ENCODE measurements around the gene SSBP2.
"Not testable (repeated sequence)": the region's sequence is repeated elsewhere in the genome, so short reads cannot be mapped to it uniquely, and the experiment has no call there.

SSBP2 gene

DNA sequence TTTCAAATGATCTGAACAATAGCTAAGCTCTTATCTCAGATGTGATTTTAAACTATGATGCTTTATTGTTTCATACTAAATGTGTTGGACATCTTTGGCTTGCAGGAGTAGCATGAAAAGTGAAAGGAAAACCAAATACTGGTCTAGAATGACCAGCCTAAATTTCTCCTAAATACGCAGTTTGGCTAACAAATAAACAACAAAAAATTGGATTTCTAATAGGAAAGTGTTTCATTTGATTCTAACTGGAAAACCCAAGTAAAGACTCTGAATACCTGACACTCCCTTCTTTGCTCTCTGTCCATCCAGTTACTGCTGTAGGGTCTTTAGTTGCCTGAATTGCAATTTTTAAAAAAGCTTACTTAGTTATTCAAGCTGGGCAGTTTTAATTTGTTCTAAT lies 245.2 kb downstream of the SSBP2 start:
- H3K4me1 ChIP-seq (ENCODE audit: control insufficient read depth in 1 of 2, insufficient read depth in 1 of 2, low read depth in 1 of 2, low read length in 1 of 2) = peaks cover 0 to 4% of the 10 kb centered on the region in 2 experiments
- H3K27ac ChIP-seq = no peak overlapping the region
- no peak overlapping the region for H3K4me3 ChIP-seq (ENCODE audit: low read depth in 1 of 2, low read length in 1 of 2)
- TF ChIP-seq, protein P1, sequence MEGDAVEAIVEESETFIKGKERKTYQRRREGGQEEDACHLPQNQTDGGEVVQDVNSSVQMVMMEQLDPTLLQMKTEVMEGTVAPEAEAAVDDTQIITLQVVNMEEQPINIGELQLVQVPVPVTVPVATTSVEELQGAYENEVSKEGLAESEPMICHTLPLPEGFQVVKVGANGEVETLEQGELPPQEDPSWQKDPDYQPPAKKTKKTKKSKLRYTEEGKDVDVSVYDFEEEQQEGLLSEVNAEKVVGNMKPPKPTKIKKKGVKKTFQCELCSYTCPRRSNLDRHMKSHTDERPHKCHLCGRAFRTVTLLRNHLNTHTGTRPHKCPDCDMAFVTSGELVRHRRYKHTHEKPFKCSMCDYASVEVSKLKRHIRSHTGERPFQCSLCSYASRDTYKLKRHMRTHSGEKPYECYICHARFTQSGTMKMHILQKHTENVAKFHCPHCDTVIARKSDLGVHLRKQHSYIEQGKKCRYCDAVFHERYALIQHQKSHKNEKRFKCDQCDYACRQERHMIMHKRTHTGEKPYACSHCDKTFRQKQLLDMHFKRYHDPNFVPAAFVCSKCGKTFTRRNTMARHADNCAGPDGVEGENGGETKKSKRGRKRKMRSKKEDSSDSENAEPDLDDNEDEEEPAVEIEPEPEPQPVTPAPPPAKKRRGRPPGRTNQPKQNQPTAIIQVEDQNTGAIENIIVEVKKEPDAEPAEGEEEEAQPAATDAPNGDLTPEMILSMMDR (IDR thresholded peaks at IDR 0.05) = no peak
- H3K27me3 ChIP-seq = no peaks in the 10 kb centered on the region
- H3K9me3 ChIP-seq = no peaks in the 10 kb centered on the region
- H3K36me3 ChIP-seq = no peaks in the 10 kb centered on the region

DNA sequence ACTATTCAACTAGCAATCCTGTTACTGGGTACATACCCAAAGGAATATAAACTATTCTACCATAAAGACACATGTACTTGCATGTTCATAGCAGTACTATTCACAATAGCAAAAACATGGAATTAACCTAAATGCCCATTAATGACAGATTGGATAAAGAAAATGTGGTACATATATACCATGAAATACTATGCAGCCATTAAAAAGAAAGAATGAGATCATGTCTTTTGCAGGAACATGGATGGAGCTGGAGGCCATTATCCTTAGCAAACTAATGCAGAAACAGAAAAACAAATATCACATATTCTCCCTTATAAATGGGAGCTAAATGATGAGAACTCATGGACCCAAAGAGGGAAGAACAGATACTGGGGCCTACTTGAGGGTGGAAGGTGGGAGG lies 247.3 kb downstream of the SSBP2 start:
- not testable (repeated sequence) for H3K9me3 ChIP-seq; H3K4me3 ChIP-seq (ENCODE audit: low read depth in 1 of 2, low read length in 1 of 2); H3K36me3 ChIP-seq; H3K4me1 ChIP-seq (ENCODE audit: control insufficient read depth in 1 of 2, insufficient read depth in 1 of 2, low read depth in 1 of 2, low read length in 1 of 2); H3K27me3 ChIP-seq; H3K27ac ChIP-seq

- Histone ChIP-seq H3K9me3 (no peaks in the 10 kb centered on the region), H3K27me3 (no peaks in the 10 kb centered on the region), H3K4me1 (ENCODE audit: control insufficient read depth in 1 of 2, insufficient read depth in 1 of 2, low read depth in 1 of 2, low read length in 1 of 2) (no peaks in the 10 kb centered on the region), H3K27ac (no peak overlapping the region), H3K36me3 (no peaks in the 10 kb centered on the region), H3K4me3 (ENCODE audit: low read depth in 1 of 2, low read length in 1 of 2) (no peak overlapping the region)
- TF ChIP-seq, protein P1 (IDR thresholded peaks at IDR 0.05) = no peak
These were observed 255.6 kb downstream of the SSBP2 start for GRCh38 chr5:81495286-81495685.

DNA sequence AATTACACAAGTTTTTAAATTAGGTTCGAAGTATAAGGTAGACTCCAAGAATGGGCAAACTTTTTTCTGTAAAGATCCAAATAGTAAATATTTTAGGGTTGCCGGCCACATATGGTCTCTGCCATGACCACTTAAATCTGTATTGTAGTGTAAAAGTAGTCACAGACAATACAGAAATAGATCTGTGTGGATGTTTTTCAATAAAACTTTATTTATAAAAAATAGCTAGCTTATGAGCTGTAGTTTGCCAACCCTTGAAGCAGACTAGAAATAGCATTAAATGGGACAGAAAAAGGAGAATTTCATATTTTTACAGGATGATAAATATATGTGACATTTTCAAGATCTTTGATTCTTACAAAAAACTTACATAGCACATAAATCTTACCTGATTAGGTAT lies 262.0 kb downstream of the SSBP2 start:
- H3K27ac ChIP-seq = no peak overlapping the region
- H3K4me1 ChIP-seq (ENCODE audit: control insufficient read depth in 1 of 2, insufficient read depth in 1 of 2, low read depth in 1 of 2, low read length in 1 of 2) = no peaks in the 10 kb centered on the region
- H3K36me3 ChIP-seq = no peaks in the 10 kb centered on the region
- no peak overlapping the region for H3K4me3 ChIP-seq (ENCODE audit: low read depth in 1 of 2, low read length in 1 of 2)
- TF ChIP-seq, protein P1 (IDR thresholded peaks at IDR 0.05) = no peak
- H3K27me3 ChIP-seq = no peaks in the 10 kb centered on the region
- no peaks in the 10 kb centered on the region for H3K9me3 ChIP-seq

GRCh38 chr5:81486711-81487110 lies 264.2 kb downstream of the SSBP2 start:
- Histone ChIP-seq H3K9me3 (no peaks in the 10 kb centered on the region), H3K4me3 (ENCODE audit: low read depth in 1 of 2, low read length in 1 of 2) (no peak overlapping the region), H3K36me3 (no peaks in the 10 kb centered on the region), H3K4me1 (ENCODE audit: control insufficient read depth in 1 of 2, insufficient read depth in 1 of 2, low read depth in 1 of 2, low read length in 1 of 2) (no peaks in the 10 kb centered on the region), H3K27ac (no peak overlapping the region), H3K27me3 (no peaks in the 10 kb centered on the region)
- TF ChIP-seq, protein P1 (IDR thresholded peaks at IDR 0.05) = no peak

GRCh38 chr5:81482595-81482994 lies 268.3 kb downstream of the SSBP2 start:
- no peaks in the 10 kb centered on the region for H3K36me3 ChIP-seq
- no peak overlapping the region for H3K27ac ChIP-seq
- no peaks in the 10 kb centered on the region for H3K27me3 ChIP-seq
- TF ChIP-seq, protein P1 (IDR thresholded peaks at IDR 0.05) = no peak
- no peak overlapping the region for H3K4me3 ChIP-seq (ENCODE audit: low read depth in 1 of 2, low read length in 1 of 2)
- no peaks in the 10 kb centered on the region for H3K9me3 ChIP-seq
- H3K4me1 ChIP-seq (ENCODE audit: control insufficient read depth in 1 of 2, insufficient read depth in 1 of 2, low read depth in 1 of 2, low read length in 1 of 2) = no peaks in the 10 kb centered on the region

- not testable (repeated sequence) for H3K9me3 ChIP-seq; H3K36me3 ChIP-seq; H3K4me3 ChIP-seq (ENCODE audit: low read depth in 1 of 2, low read length in 1 of 2); H3K27me3 ChIP-seq; H3K27ac ChIP-seq; H3K4me1 ChIP-seq (ENCODE audit: control insufficient read depth in 1 of 2, insufficient read depth in 1 of 2, low read depth in 1 of 2, low read length in 1 of 2)
These were observed 277.5 kb downstream of the SSBP2 start for GRCh38 chr5:81473395-81473794.

All from neutrophil (primary cell).